HCT116 (cell line): ENCODE results near the gene XKR8. TPM values are rescaled to one million over a fixed set of nuclear protein-coding genes. Genes with fewer than 3 reads are reported as not detected.

Source experiments
- ATAC-seq: fragments of 200-7000 bp; cut with Tn5 transposase; 2 replicates; pipeline ENCODE4 v1.9.1; 2020; ENCODE audit warnings: mild to moderate bottlenecking, moderate library complexity
- BruUV-seq: library from RNA; stranded (reverse); fragments of 400-500 nt; replicated peaks from 2 replicates; lab custom pipeline; 2021; lab: Mats Ljungman, UMichigan
- CTCF ChIA-PET: fragments of 300-600 bp; sonication (Branson Sonifier 250); formaldehyde crosslinking; loops from one replicate; lab custom pipeline; 2021; ENCODE audit warnings: antibody characterized with exemption; lab: Charles Lee
- POLR2A ChIA-PET: fragments of 300-600, 350-600 bp; sonication (Branson Sonifier 250); formaldehyde crosslinking; loops from one replicate; lab custom pipeline; 2021; ENCODE audit warnings: antibody characterized with exemption; lab: Charles Lee
- RAD21 ChIA-PET, 2 experiments: fragments of 300-600 bp; sonication (Branson Sonifier 250); formaldehyde crosslinking; loops; one replicate each; lab custom pipeline; 2023; ENCODE audit warnings: low total read pairs in 2 of 2; ENCODE audit not compliant: uncharacterized antibody in 2 of 2, unreplicated experiment in 2 of 2, low non-redundant PET in 1 of 2; lab: Charles Lee
- DNase-seq: peaks from one replicate; pipeline ENCODE4 v3.0.0-alpha.2; 2010; ENCODE audit warnings: low read depth, low spot score
- H2AFZ ChIP-seq: fragments of 200-600 bp; shearing (Covaris generic), sonication (generic); 2 replicates; pipeline ENCODE4 v1.6.1; 2017; ENCODE audit warnings: low read depth, mixed run types, mixed read lengths, antibody characterized with exemption, low read length; ENCODE audit not compliant: poor library complexity, severe bottlenecking
- H3K27ac ChIP-seq: 2 replicates; pipeline ENCODE4 v1.5.1; 2012; ENCODE audit warnings: low read depth, low read length
- H3K27me3 ChIP-seq: fragments of 200-600 bp; sonication (generic); 2 replicates; pipeline ENCODE4 v1.6.1; 2016; ENCODE audit warnings: mixed run types, low read length, mixed read lengths; ENCODE audit not compliant: insufficient read depth
- H3K36me3 ChIP-seq, 2 experiments: fragments of 200-500 bp in 1 of 2; fragments of 200-600 bp in 1 of 2; sonication (Bioruptor generic) in 1 of 2; sonication (generic) in 1 of 2; 2 replicates each; pipeline versions ENCODE4 v1.5.1 to v1.6.1; 2014 to 2016; ENCODE audit warnings: low read length in 2 of 2, inconsistent platforms in 1 of 2, mixed read lengths in 1 of 2, mixed run types in 1 of 2; ENCODE audit not compliant: insufficient read depth in 2 of 2, control insufficient read depth in 1 of 2
- H3K4me1 ChIP-seq, 2 experiments: fragments of 200-600 bp in 1 of 2; sonication (generic) in 1 of 2; 2 replicates each; pipeline versions ENCODE4 v1.5.1 to v1.6.1; 2012 to 2017; ENCODE audit warnings: low read length in 2 of 2, inconsistent platforms in 1 of 2, mild to moderate bottlenecking in 1 of 2, mixed read lengths in 1 of 2, mixed run types in 1 of 2, moderate library complexity in 1 of 2; ENCODE audit not compliant: insufficient read depth in 2 of 2, control insufficient read depth in 1 of 2
- H3K4me2 ChIP-seq: fragments of 200-600 bp; sonication (generic); 2 replicates; pipeline ENCODE4 v1.6.1; 2017; ENCODE audit warnings: mixed run types, low read length, mixed read lengths
- H3K4me3 ChIP-seq, 2 experiments: fragments of 200-600 bp in 1 of 2; sonication (generic) in 1 of 2; replicated peaks in 1 of 2; 2 replicates each; pipeline ENCODE4 v1.5.1; 2011 to 2016; ENCODE audit warnings: low read length in 2 of 2, control low read depth in 1 of 2, low read depth in 1 of 2, mild to moderate bottlenecking in 1 of 2, mixed read lengths in 1 of 2, mixed run types in 1 of 2
- H3K79me2 ChIP-seq: fragments of 200-600 bp; sonication (generic); 2 replicates; pipeline ENCODE4 v1.6.1; 2017; ENCODE audit warnings: mild to moderate bottlenecking, mixed run types, low read length, moderate library complexity, mixed read lengths; ENCODE audit not compliant: insufficient read depth
- H3K9ac ChIP-seq: fragments of 200-600 bp; sonication (generic); 2 replicates; pipeline ENCODE4 v1.6.1; 2016; ENCODE audit warnings: low read length, mixed read lengths
- H3K9me2 ChIP-seq: fragments of 200-600 bp; sonication (generic), shearing (Covaris generic); 2 replicates; pipeline ENCODE4 v1.6.1; 2017; ENCODE audit warnings: mixed run types, mild to moderate bottlenecking, moderate library complexity; ENCODE audit not compliant: insufficient read depth
- H3K9me3 ChIP-seq, 2 experiments: fragments of 200-500 bp in 1 of 2; fragments of 200-600 bp in 1 of 2; sonication (Bioruptor generic) in 1 of 2; sonication (generic) in 1 of 2; 2 replicates each; pipeline ENCODE4 v1.6.1; 2014 to 2017; ENCODE audit warnings: low read length in 2 of 2, mixed read lengths in 2 of 2, inconsistent platforms in 1 of 2, low read depth in 1 of 2, mild to moderate bottlenecking in 1 of 2, mixed run types in 1 of 2, moderate library complexity in 1 of 2; ENCODE audit not compliant: control insufficient read depth in 1 of 2, insufficient read depth in 1 of 2
- H4K20me1 ChIP-seq: fragments of 200-600 bp; sonication (generic), shearing (Covaris generic); 2 replicates; pipeline ENCODE4 v1.6.1; 2017; ENCODE audit warnings: mixed run types, mild to moderate bottlenecking, moderate library complexity; ENCODE audit not compliant: insufficient read depth
- EZH2phosphoT487 ChIP-seq: fragments of 200-600 bp; IDR thresholded peaks from 2 replicates; pipeline ENCODE4 v1.6.1; 2018; ENCODE audit warnings: antibody characterized with exemption, borderline replicate concordance
- POLR2A ChIP-seq: IDR thresholded peaks from 2 replicates; pipeline ENCODE4 v1.7.0; 2011; ENCODE audit warnings: borderline replicate concordance; ENCODE audit not compliant: insufficient read depth, insufficient read length; ENCODE audit errors: extremely low read depth
- POLR2AphosphoS5 ChIP-seq: IDR thresholded peaks from 2 replicates; pipeline ENCODE4 v1.6.1; 2011; ENCODE audit warnings: mild to moderate bottlenecking, low read depth, low read length, moderate library complexity
- SP1 ChIP-seq: IDR thresholded peaks from 2 replicates; pipeline ENCODE4 v1.6.1; 2012; ENCODE audit warnings: low read depth
- SRF ChIP-seq: IDR thresholded peaks from 2 replicates; pipeline ENCODE4 v1.6.1; 2012; ENCODE audit warnings: low read depth
- TCF7L2 ChIP-seq: IDR thresholded peaks from 2 replicates; pipeline ENCODE4 v1.7.0; 2011; ENCODE audit warnings: borderline replicate concordance, inconsistent platforms; ENCODE audit not compliant: insufficient read depth, insufficient read length; ENCODE audit errors: extremely low read depth
- ZBTB33 ChIP-seq: IDR thresholded peaks from 2 replicates; pipeline ENCODE4 v1.6.1; 2011; ENCODE audit warnings: mild to moderate bottlenecking, low read length, moderate library complexity; ENCODE audit not compliant: insufficient replicate concordance; ENCODE audit errors: extremely low read depth
- ZFX ChIP-seq: fragments of 450-650 bp; IDR thresholded peaks from 2 replicates; pipeline ENCODE4 v1.6.1; 2017
- intact Hi-C: fragments of 100-400 bp; cut with micrococcal nuclease; formaldehyde crosslinking; loops from 2 replicates; pipeline ENCODE4 v1.10.0; 2022
- total RNA-seq: library from RNA; stranded (reverse); gene quantifications from one replicate; pipeline ENCODE4 v1.2.1, GENCODE V29; 2021; ENCODE audit not compliant: unreplicated experiment
- TF ChIP-seq, protein P1 (sequence below), 3 experiments: fragments of 200-600 bp in 1 of 3; sonication (generic) in 1 of 3; IDR thresholded peaks in 2 of 3; conservative IDR thresholded peaks in 1 of 3; 2 replicates each; pipeline ENCODE4 v1.5.1; 2012 to 2017; ENCODE audit warnings: low read depth in 2 of 3, low read length in 2 of 3, antibody characterized with exemption in 1 of 3, borderline replicate concordance in 1 of 3, control low read depth in 1 of 3, mild to moderate bottlenecking in 1 of 3, mixed read lengths in 1 of 3, mixed run types in 1 of 3, moderate library complexity in 1 of 3; ENCODE audit not compliant: insufficient read depth in 1 of 3

Gene XKR8
- total RNA-seq, 1 experiment from 2014 or later = 11.0 TPM

DNA sequence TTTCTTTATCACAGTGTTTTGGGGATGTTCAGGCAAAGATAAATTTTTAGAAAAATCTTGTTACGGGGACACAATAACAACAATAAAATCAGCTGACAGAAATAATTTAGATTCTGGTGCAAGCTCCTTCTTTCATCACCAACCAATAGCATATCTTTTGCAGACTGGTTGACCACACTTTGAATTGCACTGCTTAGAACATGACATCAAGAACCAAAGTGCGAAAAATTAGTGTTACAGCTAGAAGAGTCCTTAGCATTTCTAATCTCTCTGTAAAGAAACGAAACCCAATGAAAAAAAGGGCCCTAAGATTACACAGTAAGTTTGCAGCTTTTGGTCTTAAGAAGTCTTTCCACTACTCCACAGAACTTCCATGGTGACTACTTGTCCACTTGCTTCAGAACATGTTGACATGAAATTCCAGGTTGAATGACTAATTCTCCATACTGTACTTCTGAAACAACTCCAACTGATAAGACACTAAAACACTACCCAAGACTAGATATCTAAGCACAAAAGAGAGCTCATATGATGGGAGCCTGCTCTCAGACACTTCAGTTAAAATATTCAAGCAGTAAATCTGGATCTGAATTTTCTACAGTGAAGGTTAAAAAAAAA is 31.3 kb downstream of the XKR8 start:
- BruUV-seq = no TSS peak
- ChIA-PET RAD21 (no interaction called here), CTCF (no interaction called here), POLR2A (no interaction called here)
- H3K9me2 ChIP-seq = no peaks in the 10 kb centered on the region
- H3K9ac ChIP-seq = no peak overlapping the region
- peaks cover 24 to 28% of the 10 kb centered on the region in 2 experiments; a peak in 3 of 4 replicates for H3K36me3 ChIP-seq
- no peak for ATAC-seq
- no peak overlapping the region for H2AFZ ChIP-seq
- intact Hi-C loops = no loop called here
- H3K27me3 ChIP-seq = no peaks in the 10 kb centered on the region
- no peak overlapping the region for H3K27ac ChIP-seq
- no peaks in the 10 kb centered on the region for H3K4me1 ChIP-seq
- no peaks in the 10 kb centered on the region for H3K9me3 ChIP-seq
- TF ChIP-seq SRF = no peak
- TF ChIP-seq ZBTB33 = no peak
- no peak for TF ChIP-seq POLR2AphosphoS5
- no peak for TF ChIP-seq ZFX
- no peak for TF ChIP-seq POLR2A
- TF ChIP-seq SP1 = no peak
- TF ChIP-seq, protein P1, sequence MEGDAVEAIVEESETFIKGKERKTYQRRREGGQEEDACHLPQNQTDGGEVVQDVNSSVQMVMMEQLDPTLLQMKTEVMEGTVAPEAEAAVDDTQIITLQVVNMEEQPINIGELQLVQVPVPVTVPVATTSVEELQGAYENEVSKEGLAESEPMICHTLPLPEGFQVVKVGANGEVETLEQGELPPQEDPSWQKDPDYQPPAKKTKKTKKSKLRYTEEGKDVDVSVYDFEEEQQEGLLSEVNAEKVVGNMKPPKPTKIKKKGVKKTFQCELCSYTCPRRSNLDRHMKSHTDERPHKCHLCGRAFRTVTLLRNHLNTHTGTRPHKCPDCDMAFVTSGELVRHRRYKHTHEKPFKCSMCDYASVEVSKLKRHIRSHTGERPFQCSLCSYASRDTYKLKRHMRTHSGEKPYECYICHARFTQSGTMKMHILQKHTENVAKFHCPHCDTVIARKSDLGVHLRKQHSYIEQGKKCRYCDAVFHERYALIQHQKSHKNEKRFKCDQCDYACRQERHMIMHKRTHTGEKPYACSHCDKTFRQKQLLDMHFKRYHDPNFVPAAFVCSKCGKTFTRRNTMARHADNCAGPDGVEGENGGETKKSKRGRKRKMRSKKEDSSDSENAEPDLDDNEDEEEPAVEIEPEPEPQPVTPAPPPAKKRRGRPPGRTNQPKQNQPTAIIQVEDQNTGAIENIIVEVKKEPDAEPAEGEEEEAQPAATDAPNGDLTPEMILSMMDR (IDR thresholded peaks at IDR 0.05 in 2 of 3, conservative IDR thresholded peaks at IDR 0.05 in 1 of 3; ENCODE audit: borderline replicate concordance in 1 of 3, insufficient read depth in 1 of 3, low read depth in 2 of 3, low read length in 2 of 3) = no peak
- no peak for TF ChIP-seq EZH2phosphoT487
- TF ChIP-seq TCF7L2 = no peak
- TF ChIP-seq, all 23 proteins: peak for 0
- no peak overlapping the region for H3K4me3 ChIP-seq
- no peak for DNase-seq
- no peak overlapping the region for H3K4me2 ChIP-seq
- H3K79me2 ChIP-seq = no peaks in the 10 kb centered on the region
- H4K20me1 ChIP-seq = no peaks in the 10 kb centered on the region
